IPS DF 4.7 (cell line): ENCODE measurements around the gene SLC5A2.
"Not testable (repeated sequence)": the region's sequence is repeated elsewhere in the genome, so short reads cannot be mapped to it uniquely, and the experiment has no call there.

Source experiments
- DNase-seq: peaks from one replicate; pipeline ENCODE4 v3.0.0-alpha.2; 2013; ENCODE audit warnings: low spot score; ENCODE audit errors: extremely low read depth

SLC5A2 gene

GRCh38 chr16:31528523-31529107, 45.7 kb downstream of the SLC5A2 start:
- DNase-seq, result no peak

- no peak for DNase-seq
These were observed 46.4 kb downstream of the SLC5A2 start for GRCh38 chr16:31529108-31529936.

DNA sequence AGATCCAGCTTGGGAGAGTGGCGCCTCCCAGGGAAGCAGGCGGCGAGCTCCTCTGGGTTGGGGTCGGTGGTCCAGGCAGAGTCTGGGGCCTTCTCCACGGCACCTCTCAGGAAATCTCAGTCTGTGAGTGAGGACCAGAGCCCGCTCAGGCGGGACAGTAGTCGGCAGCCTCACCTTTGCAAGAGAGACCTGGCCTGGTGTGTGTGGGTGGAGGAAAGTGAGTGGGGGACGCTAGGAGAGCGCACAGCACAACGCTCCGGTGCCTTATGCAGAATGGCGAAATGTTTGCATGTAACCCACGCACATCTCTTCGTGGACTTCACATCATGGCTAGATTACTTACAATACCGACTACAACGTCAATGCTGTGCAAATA, 47.0 kb downstream of the SLC5A2 start:
- DNase-seq, result no peak

- DNase-seq, result no peak
These were observed 47.5 kb downstream of the SLC5A2 start for GRCh38 chr16:31530405-31530804.

DNA sequence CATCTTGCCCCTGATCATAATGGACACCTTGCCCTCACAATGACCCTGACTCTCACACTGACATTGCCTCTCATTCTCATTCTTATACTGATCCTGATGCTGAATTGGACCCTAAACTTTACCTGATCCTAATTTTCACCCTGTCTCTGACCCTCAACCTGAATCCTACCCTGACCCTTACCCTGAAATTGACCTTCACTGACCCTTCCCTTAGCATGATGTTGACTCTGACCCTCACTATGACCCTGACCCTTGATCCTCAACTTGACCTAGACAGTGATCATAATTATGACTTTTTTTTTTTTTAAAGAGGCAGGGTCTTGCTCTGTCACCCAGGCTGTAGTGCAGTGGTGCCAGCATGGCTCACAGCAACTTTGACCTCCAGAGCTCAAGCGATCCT, 48.2 kb downstream of the SLC5A2 start:
- no peak for DNase-seq

- DNase-seq, result no peak
These were observed 49.2 kb downstream of the SLC5A2 start for GRCh38 chr16:31532120-31532519.

- no peak for DNase-seq
These were observed 50.0 kb downstream of the SLC5A2 start for GRCh38 chr16:31532896-31533295.

GRCh38 chr16:31535737-31536136, 52.8 kb downstream of the SLC5A2 start:
- DNase-seq, result no peak

DNA sequence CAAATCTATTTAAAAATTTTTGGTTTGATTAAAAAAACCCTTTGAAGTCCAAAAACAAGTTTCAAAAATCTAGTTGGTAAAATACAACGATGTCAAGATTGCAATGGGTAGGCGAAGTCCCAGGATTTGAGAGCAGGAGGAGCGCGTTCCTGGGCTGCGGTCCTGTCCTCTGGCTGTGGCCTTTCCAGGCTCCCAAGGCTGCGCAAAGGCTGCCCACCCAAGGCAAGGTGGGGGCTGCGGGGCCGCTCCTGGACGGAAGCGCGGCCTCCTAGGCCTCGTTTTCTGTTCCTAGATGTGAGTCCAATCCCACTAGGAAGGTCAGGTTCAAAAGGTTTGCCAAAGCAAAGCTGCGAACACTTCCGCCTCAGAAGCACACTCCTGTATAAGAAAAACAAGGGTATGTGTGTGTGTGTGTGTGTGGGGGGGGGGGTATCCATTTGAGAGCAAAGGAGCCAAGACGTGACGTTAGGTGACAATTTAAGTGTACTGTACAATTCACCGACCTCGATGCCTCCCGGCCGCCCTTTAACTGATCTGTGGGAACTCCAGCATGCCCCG, 54.0 kb downstream of the SLC5A2 start:
- DNase-seq, result no peak

- DNase-seq, result no peak
These were observed 54.7 kb downstream of the SLC5A2 start for GRCh38 chr16:31537362-31538242.

DNA sequence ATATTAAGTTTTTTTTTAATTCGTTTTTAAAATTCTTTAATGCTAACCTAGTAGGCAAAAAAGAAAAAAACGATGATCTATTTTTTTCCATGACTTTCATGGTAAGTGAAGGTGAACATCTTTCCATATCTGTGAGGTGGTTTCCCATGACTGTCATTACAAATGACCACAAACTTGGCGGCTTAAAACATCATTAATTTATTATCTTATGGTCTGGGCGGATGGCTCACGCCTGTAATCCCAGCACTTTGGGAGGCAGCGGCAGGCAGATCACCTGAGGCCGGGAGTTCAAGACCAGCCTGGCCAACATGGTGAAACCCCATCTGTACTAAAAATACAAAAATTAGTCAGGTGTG, 55.3 kb downstream of the SLC5A2 start:
- not testable (repeated sequence) for DNase-seq

GRCh38 chr16:31539762-31540161, 56.8 kb downstream of the SLC5A2 start:
- not testable (repeated sequence) for DNase-seq
